ENCODE data around the gene SLX4IP.
"Not testable (repeated sequence)": the region's sequence is repeated elsewhere in the genome, so short reads cannot be mapped to it uniquely, and the experiment has no call there.

The SLX4IP gene

DNA sequence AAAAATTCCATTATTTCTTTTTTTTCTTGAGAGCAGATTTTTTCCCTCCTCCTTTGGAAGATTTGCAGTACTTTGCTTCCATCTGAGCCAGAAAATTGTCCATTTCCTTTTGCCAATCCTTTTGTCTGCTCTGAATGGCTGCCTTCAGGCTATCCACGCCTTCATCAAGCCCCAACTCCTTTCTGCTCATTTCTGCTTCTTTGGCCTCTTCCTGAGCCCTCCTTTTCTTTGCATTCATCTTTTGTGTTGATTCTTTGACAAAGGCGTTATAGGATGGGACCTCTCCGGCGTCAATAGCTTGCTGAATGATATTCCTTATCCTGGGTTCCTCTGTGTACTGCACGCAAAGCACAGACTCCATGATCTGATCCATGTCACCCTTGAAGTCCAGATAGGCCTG, 178.3 kb downstream of the SLX4IP start:
- DNase-seq = not testable (repeated sequence)

DNA sequence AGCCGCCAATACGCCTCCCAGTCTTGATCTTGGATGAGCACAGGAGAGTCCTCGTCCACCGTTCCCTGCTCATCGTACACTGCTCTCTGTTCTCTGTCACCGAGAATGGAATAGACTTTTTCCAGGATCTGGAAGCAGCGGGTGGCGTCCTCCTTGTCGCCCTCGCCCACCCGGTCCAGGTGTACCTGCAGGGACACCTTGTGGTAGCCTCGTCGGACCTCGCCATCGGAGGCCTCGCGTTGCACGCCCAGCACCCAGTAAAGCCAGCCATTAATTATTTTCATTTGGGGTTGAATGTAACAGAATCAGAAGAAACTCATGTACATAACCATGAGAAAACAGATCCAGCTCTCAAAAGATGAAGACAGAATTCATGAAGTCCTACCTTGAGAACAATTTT, 178.8 kb downstream of the SLX4IP start:
- no peak for DNase-seq

DNA sequence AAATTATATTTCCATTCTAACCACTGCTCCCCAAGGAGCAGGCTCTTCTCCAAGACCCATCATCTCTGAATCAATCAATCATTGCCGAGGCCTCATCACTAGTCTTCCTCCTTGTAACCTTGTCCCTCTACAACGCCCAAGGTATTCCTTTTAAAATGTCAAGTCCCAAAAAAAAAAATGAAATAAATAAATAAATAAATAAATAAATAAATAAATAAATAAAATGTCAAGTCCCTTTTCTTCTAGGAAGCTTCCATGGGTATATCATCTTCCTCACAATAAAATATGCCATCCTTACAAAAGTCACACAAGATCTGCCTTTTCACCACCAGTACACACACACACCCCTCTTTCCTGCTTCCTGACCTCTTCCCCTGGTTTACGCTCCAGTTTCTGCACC, 181.1 kb downstream of the SLX4IP start:
- DNase-seq = no peak

DNA sequence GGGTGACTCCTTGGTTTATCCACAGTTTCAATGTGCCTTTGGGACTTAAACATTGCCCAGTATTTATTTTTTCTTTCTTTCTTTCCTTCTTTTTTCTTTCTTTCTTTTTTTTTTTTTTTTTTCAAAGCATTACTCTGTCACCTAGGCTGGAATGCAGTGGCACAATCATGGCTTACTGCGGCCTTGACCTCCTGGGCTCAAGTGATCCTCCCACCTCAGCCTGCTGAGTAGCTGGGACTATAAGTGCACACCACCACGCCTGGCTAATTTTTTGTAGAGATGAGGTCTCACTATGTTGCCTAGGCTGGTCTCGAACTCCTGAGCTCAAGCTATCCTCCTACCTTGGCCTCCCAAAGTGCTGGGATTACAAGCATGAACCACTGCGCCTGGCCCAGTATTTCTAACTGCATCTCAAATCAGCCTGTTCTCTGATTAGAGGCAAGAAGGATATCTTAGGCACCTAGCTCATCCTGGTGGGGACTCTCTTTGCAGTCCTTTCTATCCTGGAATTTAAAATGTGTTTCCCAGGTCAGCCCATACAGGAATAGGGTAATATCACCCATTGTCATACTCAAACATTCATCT, 182.5 kb downstream of the SLX4IP start:
- not testable (repeated sequence) for DNase-seq

DNA sequence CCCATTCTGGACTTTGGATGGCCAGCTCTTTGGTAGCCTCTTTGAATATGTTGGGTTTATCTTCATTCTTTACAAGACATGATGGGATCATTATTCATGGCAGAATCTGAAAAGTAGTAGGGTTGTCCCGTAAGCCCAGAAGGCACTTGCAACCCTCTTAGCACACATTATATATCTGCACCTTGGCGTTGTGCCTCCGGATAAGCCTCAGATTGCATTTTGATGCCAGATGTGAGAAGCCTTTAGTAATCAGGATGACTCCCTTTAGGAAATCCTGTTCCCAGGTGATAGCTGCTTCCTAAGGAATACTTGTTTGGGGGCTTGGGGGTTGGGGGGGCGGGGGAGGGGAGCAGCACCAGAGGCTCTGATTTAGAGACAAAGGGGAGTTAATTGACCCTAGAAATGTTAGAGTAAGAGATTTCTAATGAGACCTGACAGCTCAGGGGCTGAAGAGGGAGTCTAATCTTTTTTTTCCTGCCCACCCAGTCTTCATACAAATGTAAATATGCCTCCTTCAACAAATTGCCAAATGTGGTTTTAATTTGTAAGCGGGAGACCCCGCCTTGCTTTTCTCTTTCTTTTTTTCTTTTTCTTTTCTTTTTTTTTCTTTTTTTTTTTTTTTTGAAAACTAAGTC, 183.6 kb downstream of the SLX4IP start:
- DNase-seq = no peak

DNA sequence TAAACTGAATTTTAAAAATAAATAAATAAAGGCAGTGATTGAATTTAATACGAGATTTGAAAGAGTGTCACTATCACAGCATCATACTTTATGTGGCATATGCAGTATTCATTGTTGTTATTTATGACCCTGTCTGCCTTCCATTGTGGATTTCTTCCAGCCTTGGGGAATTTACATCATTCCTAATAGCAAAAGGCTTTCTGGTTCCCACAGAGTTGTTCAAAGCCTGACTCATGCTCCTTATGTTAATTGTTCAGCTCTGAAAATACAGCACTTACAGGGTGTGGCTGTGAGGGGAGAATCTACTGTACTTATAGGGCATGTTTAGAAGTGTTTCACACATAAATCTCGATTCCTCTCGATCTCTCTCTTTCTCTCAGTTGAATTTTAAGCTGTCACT, 184.3 kb downstream of the SLX4IP start:
- no peak for DNase-seq

DNA sequence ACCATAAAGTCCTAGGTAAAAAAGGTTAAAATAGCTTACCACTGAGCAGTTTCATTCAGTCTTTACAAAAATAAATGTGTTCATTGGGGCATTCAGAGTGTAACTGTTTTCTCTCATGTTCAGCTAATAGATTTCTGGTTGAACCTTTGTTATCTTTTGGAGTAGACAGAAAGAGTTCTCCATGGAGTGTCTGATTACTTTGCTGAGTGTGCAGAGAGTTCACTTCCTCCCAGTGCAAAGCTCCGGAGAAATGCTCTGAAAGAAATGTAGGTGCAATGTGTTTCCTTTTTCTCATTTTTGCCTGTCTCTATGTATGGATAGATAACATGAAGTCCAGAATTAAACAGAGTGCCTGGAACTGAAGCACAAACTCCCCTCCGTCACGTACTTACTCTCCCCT, 186.0 kb downstream of the SLX4IP start:
- no peak for DNase-seq

DNA sequence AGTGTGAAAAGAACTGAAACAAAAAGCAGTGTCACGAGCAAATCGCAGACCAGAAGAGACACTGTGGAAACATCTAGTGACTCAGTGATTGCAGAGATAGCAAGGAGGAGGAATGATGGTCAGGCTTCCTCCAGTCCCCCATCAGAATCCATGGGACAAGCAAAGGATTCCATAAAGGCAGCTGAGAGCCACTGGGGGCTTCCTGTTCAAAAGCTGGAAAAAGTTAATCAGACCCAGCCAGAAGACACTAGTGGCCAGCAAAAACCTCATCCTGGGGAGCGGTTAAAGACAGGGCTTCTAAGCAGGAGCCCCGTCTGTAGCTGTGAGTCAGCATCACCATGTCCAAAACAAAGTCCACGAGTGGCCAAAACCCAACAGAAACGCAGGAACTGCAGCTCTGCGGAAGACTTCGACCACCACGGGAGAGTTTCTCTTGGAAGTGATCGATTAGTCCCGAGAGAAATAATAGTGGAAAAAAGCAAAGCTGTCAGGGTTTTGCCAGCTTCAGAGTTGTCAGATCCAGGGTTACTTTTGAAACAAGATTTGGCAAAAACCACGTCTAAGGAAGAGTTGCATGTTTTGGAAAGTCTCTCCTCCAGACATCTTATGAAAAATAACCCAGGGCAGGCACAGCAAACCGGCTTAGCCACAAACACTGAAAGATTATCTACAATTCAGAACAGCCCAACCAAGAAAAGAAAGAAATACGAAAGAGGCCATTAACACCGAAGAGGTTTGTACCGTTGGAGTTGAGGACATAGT, 187.7 kb downstream of the SLX4IP start:
- no peak for DNase-seq

DNA sequence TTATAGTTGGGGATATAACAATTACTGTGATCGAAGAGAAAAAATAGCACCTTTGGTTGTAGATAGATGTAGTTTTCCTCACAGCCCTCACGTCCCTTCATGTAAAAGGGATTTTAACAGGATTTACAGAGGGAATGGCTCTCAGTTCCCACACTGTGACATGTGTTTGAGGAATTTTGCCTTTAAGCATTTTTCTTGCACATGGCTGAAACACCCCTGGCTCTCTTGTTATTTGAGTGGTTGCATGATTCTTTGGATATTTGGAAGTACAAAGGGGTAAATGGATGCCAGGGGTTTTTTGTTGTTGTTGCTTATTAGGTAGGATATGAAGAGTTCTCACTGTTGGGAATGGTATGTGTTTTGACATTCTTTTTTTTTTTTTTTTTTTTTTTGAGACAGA, 190.5 kb downstream of the SLX4IP start:
- no peak for DNase-seq

DNA sequence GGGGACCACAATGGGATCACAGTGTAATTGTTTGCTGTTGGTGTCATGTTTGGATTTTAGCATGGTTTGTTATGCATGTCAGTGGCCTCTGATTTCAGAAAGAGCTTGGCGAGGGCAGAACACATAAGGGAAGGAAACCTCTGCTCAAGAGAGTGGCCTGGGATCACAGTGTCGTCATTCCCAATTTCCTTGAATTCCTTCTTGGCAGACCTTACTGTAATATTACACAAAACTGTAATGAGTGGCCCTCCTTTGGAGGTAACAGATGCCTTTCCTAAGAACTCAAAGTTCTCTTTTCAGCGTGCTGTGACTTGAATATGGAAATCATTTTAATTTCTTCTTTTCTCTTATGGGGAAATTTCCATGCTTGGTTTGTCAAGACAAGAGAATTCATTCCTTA, 191.8 kb downstream of the SLX4IP start:
- no peak for DNase-seq

DNA sequence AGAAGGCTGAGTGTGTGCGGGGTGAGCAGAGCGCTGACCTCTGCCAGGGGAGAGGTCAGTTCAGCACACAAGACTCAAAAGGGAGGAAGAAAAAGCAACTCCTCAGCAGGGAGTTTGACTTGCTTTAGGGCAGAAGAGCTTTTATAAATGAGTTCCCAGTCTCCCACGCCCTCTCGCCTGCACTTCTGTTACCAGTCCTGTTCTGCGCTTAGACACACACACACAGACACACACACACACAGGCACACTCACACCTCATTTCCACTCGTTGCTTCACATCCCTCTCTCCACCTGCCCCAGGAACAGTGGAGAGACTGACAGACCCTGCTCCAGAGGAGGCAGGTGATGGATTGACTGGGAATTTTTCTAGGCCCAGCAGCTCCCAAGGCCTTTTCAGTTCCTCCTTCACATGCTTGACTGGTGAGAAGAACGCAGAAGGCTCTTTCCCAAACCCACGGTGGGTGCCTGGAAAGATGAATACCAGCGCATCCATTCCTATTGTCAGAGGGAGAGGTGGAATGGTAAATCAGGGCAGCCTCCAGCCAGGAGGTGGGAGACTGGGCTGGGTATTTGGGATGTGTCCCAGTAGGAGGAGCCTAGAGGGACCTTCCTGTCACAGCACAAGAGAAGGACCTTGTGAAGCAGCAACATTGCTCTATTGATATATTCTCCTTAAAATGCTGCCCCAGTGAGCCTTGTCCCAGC, 195.0 kb downstream of the SLX4IP start:
- DNase-seq = no peak

DNA sequence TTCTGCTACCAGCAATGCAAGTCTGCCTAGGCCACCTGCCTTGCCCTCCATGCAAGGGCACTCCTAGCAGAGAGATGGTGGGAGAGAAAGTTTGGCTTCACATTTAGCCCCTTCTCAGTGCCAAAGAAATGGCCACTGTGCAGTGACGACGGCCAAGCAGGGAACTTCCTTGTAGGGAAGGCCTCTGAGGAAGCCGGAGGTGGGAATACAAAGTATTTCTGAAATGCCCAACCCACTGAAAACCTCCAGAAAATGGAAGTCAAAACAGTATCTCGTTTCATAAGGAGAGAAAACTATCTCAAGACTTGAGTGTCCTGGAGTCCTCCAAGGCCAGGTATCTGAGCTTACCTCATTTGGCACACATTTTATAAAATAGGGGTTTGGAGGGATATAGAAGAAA, 196.0 kb downstream of the SLX4IP start:
- DNase-seq = no peak

DNA sequence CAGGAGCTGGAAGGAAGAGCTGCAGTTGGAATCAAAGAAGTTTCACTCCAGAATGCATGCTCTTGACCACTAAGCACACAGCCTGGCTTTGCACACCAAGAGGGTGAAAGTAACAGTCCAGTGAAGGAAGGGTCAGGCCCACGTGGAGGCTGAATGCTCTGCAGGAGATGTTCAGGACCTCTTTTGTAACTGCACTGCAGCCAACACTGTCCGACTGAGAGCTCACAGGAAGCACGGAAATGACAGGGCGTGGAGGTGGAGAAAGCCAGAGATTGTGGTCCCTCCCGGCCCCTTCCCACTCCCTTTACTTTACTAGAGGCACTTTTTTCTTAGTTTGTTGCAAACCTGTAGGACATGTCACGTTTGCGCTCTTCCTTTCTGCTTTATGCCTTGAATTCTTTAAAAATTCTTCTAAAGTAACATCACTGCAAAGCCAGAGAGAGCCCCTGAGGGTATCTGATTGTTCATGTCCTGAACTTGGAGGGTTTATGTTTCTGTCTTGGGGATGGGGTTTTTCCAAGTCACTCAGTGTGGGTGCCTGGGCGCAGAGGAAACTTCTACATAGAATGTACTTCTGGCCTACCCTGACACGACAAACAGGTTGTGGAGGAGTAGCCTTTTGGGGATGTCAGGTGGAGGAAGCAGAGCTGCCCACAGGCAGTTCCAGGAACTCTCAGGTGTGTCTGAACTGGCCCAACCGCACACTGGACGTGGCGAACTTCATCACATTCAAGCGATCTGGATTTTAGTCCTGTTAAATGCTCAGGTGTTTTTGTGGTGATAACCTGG, 197.8 kb downstream of the SLX4IP start:
- no peak for DNase-seq

DNA sequence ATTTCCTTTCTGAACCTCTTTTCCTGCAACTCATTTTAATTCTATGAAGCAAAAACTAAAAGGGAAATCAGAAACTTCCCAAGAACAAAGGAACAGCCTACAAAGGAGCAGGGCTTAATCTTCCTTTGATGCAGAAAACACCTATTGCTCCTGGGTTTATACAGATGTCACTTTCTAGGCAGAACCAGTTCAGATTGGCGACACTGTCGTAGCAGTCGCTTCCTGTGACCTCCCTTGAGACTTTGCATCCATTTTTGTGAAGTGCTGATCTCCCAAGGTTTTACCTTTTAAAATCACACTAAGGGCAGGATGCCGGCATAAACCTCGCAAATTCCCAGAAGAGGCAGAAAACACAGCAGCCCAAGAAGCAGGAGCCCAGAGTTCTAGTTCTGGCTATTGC, 198.6 kb downstream of the SLX4IP start:
- no peak for DNase-seq

DNA sequence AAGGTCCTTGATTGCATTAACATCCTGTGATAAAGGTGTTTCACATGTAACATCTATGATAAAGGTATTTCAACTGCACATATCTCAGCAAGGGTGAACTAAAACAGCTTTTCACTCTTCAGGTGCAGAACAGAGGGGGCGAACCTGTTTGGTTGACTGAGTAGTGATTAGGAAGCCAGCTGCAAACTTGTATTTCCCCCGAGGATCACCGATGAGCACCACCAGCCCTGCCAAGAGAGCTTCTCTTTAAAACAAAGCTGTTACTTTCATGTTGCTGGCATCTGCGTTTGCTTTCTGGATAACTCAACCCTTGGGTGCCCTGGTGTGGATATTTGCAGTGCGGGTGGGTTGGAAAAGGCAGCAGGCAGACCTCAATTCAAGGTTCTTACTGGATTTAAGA, 199.1 kb downstream of the SLX4IP start:
- DNase-seq = no peak

DNA sequence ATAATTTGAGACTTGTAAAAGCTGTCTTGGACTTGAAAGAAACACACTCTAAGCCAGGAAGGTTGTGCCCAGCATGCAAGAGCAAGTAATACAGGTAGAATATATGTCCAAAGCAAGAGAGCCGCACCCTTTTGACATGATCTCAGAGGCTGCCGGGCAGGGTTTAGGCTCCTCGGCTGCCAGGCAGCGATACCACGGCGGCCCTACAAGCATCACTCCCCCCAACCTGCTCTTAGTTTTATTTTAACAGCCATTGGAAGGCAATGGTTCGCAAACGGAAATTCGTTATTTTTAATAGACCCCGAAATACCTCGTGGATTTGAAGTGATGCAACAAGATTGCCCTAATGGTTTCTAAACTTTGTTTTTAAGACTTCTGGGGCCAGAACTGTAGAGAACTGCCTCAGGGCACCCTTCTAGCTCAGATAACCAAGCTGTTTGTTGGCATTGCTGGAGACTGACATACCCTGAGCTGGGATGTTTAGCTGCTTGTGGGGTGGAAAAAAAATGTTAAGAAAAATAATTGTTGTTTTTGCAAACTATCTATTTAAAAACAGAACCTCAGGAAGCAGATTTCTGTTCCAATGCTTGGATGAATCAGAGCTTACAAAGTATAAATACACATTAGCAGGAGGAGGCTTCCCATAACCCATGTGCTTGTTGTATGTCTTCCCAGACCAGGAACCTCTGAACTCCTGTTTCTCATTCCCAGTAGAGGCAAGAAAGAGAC, 199.7 kb downstream of the SLX4IP start:
- DNase-seq = no peak

DNA sequence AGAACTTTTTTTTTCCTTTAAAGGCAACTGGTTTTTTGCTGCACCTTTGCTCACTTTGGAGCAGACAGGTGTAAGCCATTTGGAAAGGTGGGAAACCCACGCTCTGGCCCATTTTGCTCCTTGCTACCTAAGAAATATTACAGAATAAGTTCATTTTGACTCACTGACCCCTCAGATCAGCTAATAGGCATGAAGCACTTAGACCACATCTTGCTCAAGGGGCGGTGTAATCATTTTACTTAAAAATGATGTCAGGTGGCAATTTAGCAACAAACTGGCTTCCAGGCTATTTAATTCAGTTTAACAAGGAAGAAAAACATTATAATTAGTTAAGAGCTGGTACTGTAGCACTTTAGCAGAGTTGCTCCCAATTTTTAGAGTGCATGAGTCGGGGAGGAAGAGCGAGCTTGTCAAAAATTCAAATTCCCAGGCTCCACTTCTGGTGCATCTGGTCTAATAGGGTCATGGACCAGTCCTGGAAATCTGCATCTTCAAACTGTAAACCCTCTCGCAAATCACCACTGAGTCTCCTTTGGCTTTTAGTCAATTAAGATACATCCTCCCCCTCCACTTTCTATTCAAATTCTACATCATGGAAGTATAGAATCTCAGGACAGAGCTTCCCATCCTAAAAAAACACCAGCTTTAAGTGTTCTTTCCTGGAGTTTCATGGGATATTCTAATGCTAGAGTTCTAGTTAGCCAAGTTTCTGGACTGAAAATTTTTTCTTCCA, 200.5 kb downstream of the SLX4IP start:
- no peak for DNase-seq

DNA sequence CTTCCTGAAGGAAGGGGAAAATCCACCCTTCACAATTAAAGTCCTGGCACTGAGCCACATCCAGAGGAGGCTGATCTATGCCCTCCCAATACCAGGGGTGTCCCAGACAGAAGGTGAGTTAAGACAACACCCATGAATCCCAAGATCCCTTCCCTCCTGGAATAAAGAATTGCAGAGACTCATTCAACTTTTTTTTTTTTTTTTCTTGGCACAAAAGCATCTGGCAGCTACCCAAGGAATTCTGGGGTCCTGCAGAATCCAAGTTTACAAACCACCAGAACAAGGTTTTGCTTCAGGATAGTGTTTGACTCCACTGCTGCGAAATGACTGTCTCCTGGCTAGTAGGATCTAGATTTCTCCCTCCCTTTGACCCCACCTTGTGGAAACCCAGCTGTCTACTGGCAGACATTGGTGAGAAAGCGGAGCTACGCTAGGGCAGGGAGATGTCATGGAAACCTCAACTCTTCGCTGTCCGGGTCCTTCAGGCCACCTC, 201.3 kb downstream of the SLX4IP start:
- no peak for DNase-seq

DNA sequence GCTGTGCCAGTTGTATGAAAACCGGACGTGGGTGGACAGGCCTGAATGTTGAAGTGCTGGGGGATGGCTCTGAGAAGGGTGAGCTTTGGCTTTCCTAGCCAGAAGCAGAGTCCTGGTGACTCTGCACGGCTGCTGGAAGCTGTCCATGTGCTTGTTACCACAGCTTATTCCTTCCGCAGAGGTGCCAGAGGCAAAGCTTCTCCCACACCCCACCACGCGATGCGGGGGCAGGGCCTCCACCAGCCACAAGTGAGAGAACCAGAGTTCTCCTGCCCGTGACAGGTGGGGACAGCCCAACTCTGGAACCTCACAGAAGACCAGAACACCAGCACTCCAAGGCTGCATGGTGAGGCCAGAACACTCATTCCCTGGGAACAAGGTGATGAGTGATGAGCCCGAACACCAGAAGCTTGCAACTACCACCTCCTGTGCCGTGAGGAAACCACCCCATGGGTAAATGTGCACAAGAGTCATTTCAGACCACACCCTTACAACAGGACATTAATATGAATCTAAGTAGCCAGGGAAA, 202.0 kb downstream of the SLX4IP start:
- no peak for DNase-seq

DNA sequence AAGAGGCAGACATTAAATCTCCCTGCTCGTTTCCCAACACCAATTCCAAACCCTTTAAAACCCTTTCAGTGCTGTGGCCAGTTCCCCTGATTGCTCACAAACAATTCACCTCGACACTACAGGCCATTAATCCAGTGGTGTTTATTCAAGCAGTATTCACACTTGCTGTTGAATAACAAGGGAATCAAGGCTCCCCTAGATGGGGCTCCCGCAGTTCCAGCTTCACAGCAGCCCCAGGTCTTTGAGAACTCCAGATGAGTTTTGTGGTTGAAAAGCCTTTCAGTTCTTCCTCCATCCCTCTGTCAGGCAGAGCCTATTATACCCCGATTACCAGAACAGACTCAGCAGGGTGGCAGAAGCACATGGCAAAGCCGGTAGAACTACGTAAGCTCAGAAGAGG, 202.5 kb downstream of the SLX4IP start:
- DNase-seq = no peak
